C4-2B (cell line): ENCODE measurements around the gene FBXW4.

ENCODE experiments used
- ZFX ChIP-seq: fragments of 450-650 bp; IDR thresholded peaks from 2 replicates; pipeline ENCODE4 v1.6.1; 2017
- TF ChIP-seq, protein P1 (sequence below): fragments of 450-650 bp; conservative IDR thresholded peaks from 2 replicates; pipeline ENCODE4 v1.5.1; 2017; ENCODE audit warnings: mild to moderate bottlenecking

GRCh38 chr10:101670635-101671034, 24.3 kb downstream of the FBXW4 start:
- TF ChIP-seq, protein P1, sequence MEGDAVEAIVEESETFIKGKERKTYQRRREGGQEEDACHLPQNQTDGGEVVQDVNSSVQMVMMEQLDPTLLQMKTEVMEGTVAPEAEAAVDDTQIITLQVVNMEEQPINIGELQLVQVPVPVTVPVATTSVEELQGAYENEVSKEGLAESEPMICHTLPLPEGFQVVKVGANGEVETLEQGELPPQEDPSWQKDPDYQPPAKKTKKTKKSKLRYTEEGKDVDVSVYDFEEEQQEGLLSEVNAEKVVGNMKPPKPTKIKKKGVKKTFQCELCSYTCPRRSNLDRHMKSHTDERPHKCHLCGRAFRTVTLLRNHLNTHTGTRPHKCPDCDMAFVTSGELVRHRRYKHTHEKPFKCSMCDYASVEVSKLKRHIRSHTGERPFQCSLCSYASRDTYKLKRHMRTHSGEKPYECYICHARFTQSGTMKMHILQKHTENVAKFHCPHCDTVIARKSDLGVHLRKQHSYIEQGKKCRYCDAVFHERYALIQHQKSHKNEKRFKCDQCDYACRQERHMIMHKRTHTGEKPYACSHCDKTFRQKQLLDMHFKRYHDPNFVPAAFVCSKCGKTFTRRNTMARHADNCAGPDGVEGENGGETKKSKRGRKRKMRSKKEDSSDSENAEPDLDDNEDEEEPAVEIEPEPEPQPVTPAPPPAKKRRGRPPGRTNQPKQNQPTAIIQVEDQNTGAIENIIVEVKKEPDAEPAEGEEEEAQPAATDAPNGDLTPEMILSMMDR: no peak
- TF ChIP-seq ZFX: no peak
